ENCODE data around the gene ULK1.
"Not testable (repeated sequence)": the region's sequence is repeated elsewhere in the genome, so short reads cannot be mapped to it uniquely, and the experiment has no call there.

ULK1 gene

GRCh38 chr12:131943876-131944275 is 49.5 kb downstream of the ULK1 start:
- H3K36me3 Mint-ChIP-seq (ENCODE audit: insufficient read depth): peaks cover 7% of the 10 kb centered on the region
- DNase-seq (ENCODE audit: low spot score in 2 of 2): no peak
- H3K27me3 Mint-ChIP-seq: no peaks in the 10 kb centered on the region
- H3K9me3 Mint-ChIP-seq: no peaks in the 10 kb centered on the region
- peaks cover 6% of the 10 kb centered on the region for H3K4me1 Mint-ChIP-seq
- H3K4me3 Mint-ChIP-seq: no peak overlapping the region
- ATAC-seq (replicated peaks; ENCODE audit: extremely low read depth, poor library complexity, severe bottlenecking): no peak
- no peak overlapping the region for H3K27ac Mint-ChIP-seq (ENCODE audit: low read depth)

DNA sequence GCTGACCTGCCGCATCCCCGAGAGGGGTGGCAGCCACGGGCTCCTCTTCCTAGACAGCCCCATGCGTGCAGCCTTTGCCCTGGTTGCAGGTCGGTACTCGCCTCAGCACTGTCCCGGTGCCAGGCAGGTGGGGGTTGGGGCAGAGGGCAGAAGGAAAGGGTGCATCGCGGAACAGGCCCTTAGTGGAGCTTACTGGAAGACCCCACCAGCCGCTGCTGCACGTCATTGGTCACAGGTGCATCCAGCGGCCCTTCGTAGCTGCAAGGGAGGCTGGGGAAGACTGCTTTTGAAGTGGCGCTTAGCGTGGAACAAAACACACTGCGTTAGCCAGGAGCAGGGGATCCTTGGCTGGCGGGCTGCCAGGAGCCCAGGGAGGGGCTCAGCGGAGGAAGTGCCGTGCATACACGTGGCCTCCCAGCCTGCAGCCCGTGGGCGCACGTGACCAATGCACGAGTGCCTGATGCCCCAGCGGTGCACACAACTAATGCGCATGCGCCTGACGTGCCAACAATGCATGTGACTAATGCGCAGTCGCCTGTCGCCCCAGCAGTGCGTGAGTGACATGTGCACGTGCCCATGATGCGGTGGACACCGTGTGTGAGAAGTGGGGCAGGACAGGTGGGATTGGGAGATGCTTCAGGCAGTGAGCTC is 50.3 kb downstream of the ULK1 start:
- no peak for DNase-seq (ENCODE audit: low spot score in 2 of 2)
- Mint-ChIP-seq H3K9me3 (no peaks in the 10 kb centered on the region), H3K27ac (ENCODE audit: low read depth) (no peak overlapping the region), H3K4me1 (peaks cover 6% of the 10 kb centered on the region), H3K36me3 (ENCODE audit: insufficient read depth) (peaks cover 12% of the 10 kb centered on the region), H3K27me3 (no peaks in the 10 kb centered on the region), H3K4me3 (no peak overlapping the region)
- no peak for ATAC-seq (replicated peaks; ENCODE audit: extremely low read depth, poor library complexity, severe bottlenecking)

DNA sequence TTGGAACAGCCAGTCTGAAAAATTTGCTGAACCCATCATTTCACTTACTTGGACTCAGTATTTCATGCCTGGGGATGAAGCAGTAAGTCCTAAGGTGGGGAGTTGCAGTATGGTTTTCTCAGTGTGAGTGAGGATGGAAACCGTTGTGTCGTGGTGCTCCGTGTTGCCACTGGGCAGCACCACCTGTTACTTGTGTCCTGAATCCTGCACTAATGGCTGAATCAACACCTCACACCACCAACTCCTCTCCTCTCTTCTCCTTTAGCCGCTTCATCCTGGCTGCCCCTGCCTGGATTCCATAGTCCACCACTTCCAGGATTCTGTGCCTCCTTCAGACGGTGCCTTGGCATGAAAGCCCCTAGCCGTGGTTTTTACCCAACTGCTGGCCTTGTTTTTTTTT is 52.3 kb downstream of the ULK1 start:
- Mint-ChIP-seq H3K4me1 (peaks cover 6% of the 10 kb centered on the region), H3K27me3 (no peaks in the 10 kb centered on the region), H3K27ac (ENCODE audit: low read depth) (no peak overlapping the region), H3K36me3 (ENCODE audit: insufficient read depth) (peaks cover 14% of the 10 kb centered on the region), H3K9me3 (no peaks in the 10 kb centered on the region), H3K4me3 (no peak overlapping the region)
- no peak for DNase-seq (ENCODE audit: low spot score in 2 of 2)
- no peak for ATAC-seq (replicated peaks; ENCODE audit: extremely low read depth, poor library complexity, severe bottlenecking)

DNA sequence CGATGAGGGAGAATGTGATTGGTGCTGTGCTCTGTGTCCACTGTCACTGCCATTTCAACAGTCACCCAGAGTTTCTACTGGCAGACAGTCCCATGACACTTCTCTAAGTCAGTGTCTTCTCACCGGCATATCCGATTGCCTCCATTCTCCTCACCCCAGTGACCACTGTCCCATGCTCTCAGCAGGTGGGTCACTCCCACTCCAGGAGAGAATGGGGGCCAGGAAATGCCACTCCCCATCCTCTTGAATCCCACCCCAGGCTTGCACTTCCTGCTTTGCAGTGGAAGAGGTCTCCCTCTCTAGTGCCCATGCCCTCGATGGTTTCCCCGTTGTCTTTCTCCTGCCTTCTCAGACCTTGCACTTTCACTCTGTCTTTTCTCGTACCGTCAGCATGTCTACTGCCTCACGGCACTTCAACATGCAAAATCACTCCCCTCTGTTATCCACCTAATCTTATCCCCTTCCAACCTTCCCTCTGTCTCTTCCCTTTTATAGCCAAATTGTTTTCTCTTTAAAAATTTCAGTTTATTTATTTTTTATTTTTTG is 53.1 kb downstream of the ULK1 start:
- H3K9me3 Mint-ChIP-seq: no peaks in the 10 kb centered on the region
- no peak overlapping the region for H3K4me3 Mint-ChIP-seq
- peak overlapping the region; percentile 86 for H3K27ac Mint-ChIP-seq (ENCODE audit: low read depth)
- ATAC-seq (replicated peaks; ENCODE audit: extremely low read depth, poor library complexity, severe bottlenecking) (no peak), DNase-seq (ENCODE audit: low spot score in 2 of 2) (no peak)
- H3K4me1 Mint-ChIP-seq: peaks cover 8% of the 10 kb centered on the region
- no peaks in the 10 kb centered on the region for H3K27me3 Mint-ChIP-seq
- peaks cover 13% of the 10 kb centered on the region for H3K36me3 Mint-ChIP-seq (ENCODE audit: insufficient read depth)

GRCh38 chr12:131948166-131948712 is 53.8 kb downstream of the ULK1 start:
- H3K4me1 Mint-ChIP-seq: peaks cover 15% of the 10 kb centered on the region
- no peak for DNase-seq (ENCODE audit: low spot score in 2 of 2)
- peaks cover 13% of the 10 kb centered on the region for H3K36me3 Mint-ChIP-seq (ENCODE audit: insufficient read depth)
- peak overlapping the region; percentile 86 for H3K27ac Mint-ChIP-seq (ENCODE audit: low read depth)
- ATAC-seq (replicated peaks; ENCODE audit: extremely low read depth, poor library complexity, severe bottlenecking): no peak
- H3K9me3 Mint-ChIP-seq: no peaks in the 10 kb centered on the region
- H3K4me3 Mint-ChIP-seq: peak overlapping the region; percentile 89
- H3K27me3 Mint-ChIP-seq: no peaks in the 10 kb centered on the region

- peaks cover 11% of the 10 kb centered on the region for H3K36me3 Mint-ChIP-seq (ENCODE audit: insufficient read depth)
- not testable (repeated sequence) for DNase-seq (ENCODE audit: low spot score in 2 of 2)
- H3K4me1 Mint-ChIP-seq: peaks cover 18% of the 10 kb centered on the region
These were observed 54.5 kb downstream of the ULK1 start for GRCh38 chr12:131948713-131949430.

GRCh38 chr12:131949431-131950181 is 55.2 kb downstream of the ULK1 start, which contains the start of gene EP400:
Gene EP400, plus strand, starts transcription at chr12:131949942. Its CDS starts 10,678 bp downstream, at chr12:131960620.
- Mint-ChIP-seq H3K36me3 (ENCODE audit: insufficient read depth) (peaks cover 11% of the 10 kb centered on the region), H3K27me3 (no peaks in the 10 kb centered on the region), H3K4me1 (peaks cover 18% of the 10 kb centered on the region), H3K4me3 (peak within 1 kb of the TSS; percentile 89), H3K9me3 (no peaks in the 10 kb centered on the region), H3K27ac (ENCODE audit: low read depth) (peak within 1 kb of the TSS; percentile 86)
- DNase-seq (ENCODE audit: low spot score in 2 of 2): peak; percentile 80 to 85
- ATAC-seq (replicated peaks; ENCODE audit: extremely low read depth, poor library complexity, severe bottlenecking): peak; percentile 86

More at GRCh38 chr12:131948713-131949430, 54.5 kb downstream of the ULK1 start:
- not testable (repeated sequence) for H3K9me3 Mint-ChIP-seq; ATAC-seq (replicated peaks; ENCODE audit: extremely low read depth, poor library complexity, severe bottlenecking); H3K27me3 Mint-ChIP-seq
- peak overlapping the region; percentile 86 for H3K27ac Mint-ChIP-seq (ENCODE audit: low read depth)
- peak overlapping the region; percentile 89 for H3K4me3 Mint-ChIP-seq

GRCh38 chr12:131950182-131950913 is 55.9 kb downstream of the ULK1 start:
- ATAC-seq (replicated peaks; ENCODE audit: extremely low read depth, poor library complexity, severe bottlenecking): peak; percentile 19
- peaks cover 18% of the 10 kb centered on the region for H3K4me1 Mint-ChIP-seq
- DNase-seq (ENCODE audit: low spot score in 2 of 2): peak in 1 of 2 donors; percentile 20
- H3K36me3 Mint-ChIP-seq (ENCODE audit: insufficient read depth): peaks cover 11% of the 10 kb centered on the region
- no peaks in the 10 kb centered on the region for H3K9me3 Mint-ChIP-seq
- peak overlapping the region; percentile 86 for H3K27ac Mint-ChIP-seq (ENCODE audit: low read depth)
- peak overlapping the region; percentile 89 for H3K4me3 Mint-ChIP-seq
- H3K27me3 Mint-ChIP-seq: no peaks in the 10 kb centered on the region

DNA sequence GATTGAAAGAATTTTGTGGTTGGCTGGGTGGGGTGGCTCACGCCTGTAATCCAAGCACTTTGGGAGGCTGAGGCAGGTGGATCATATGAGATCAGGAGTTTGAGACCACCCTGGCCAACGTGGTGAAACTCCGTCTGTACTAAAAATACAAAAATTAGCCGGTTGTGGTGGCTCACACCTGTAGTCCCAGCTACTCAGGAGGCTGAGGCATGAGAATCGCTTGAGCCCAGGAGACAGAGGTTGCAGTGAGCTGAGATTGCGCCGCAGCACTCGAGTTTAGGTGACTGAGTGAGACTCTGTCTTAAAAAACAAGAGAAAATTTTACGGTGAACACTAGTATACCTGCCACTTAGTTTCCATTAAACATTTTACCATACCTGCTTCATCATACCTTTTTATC is 59.4 kb downstream of the ULK1 start:
- H3K4me3 Mint-ChIP-seq; H3K9me3 Mint-ChIP-seq; DNase-seq (ENCODE audit: low spot score in 2 of 2); ATAC-seq (replicated peaks; ENCODE audit: extremely low read depth, poor library complexity, severe bottlenecking); H3K27me3 Mint-ChIP-seq; H3K27ac Mint-ChIP-seq (ENCODE audit: low read depth): not testable (repeated sequence)
- peaks cover 15% of the 10 kb centered on the region for H3K36me3 Mint-ChIP-seq (ENCODE audit: insufficient read depth)
- H3K4me1 Mint-ChIP-seq: peaks cover 38% of the 10 kb centered on the region

GRCh38 chr12:131954460-131954859 is 60.0 kb downstream of the ULK1 start:
- not testable (repeated sequence) for ATAC-seq (replicated peaks; ENCODE audit: extremely low read depth, poor library complexity, severe bottlenecking); H3K27ac Mint-ChIP-seq (ENCODE audit: low read depth); H3K27me3 Mint-ChIP-seq; H3K4me3 Mint-ChIP-seq; DNase-seq (ENCODE audit: low spot score in 2 of 2); H3K9me3 Mint-ChIP-seq
- peaks cover 45% of the 10 kb centered on the region for H3K4me1 Mint-ChIP-seq
- H3K36me3 Mint-ChIP-seq (ENCODE audit: insufficient read depth): peaks cover 11% of the 10 kb centered on the region

GRCh38 chr12:131959116-131959515 is 64.7 kb downstream of the ULK1 start:
- ATAC-seq (replicated peaks; ENCODE audit: extremely low read depth, poor library complexity, severe bottlenecking): no peak
- H3K27ac Mint-ChIP-seq (ENCODE audit: low read depth): peak overlapping the region; percentile 75
- H3K4me3 Mint-ChIP-seq: no peak overlapping the region
- no peak for DNase-seq (ENCODE audit: low spot score in 2 of 2)
- peaks cover 63% of the 10 kb centered on the region for H3K4me1 Mint-ChIP-seq
- H3K27me3 Mint-ChIP-seq: no peaks in the 10 kb centered on the region
- H3K9me3 Mint-ChIP-seq: no peaks in the 10 kb centered on the region
- peaks cover 18% of the 10 kb centered on the region for H3K36me3 Mint-ChIP-seq (ENCODE audit: insufficient read depth)
